Body of pancreas (tissue), 4 donors: ENCODE results near the gene CNTRL. TPM values are rescaled to one million over a fixed set of nuclear protein-coding genes. Genes with fewer than 3 reads are reported as not detected.
"Not testable (repeated sequence)": the region's sequence is repeated elsewhere in the genome, so short reads cannot be mapped to it uniquely, and the experiment has no call there.

Experiments used
- ATAC-seq: fragments of 150-250 bp; one replicate; pipeline ENCODE4 v1.9.1; 2016
- DNase-seq, 4 donors: peaks; one replicate each; pipeline ENCODE4 v3.0.0-alpha.2; 2019
- H3K27ac ChIP-seq, 4 donors: fragments of 200-600 bp; sonication (generic); 1 replicate in 3 of 4; 2 replicates in 1 of 4; pipeline versions ENCODE4 v1.5.1 to v1.6.1; 2016 to 2019; ENCODE audit warnings: mild to moderate bottlenecking in 1 of 4, mixed read lengths in 1 of 4, moderate library complexity in 1 of 4
- H3K27me3 ChIP-seq, 2 donors: fragments of 200-600 bp; sonication (generic); one replicate each; pipeline ENCODE4 v1.6.0; 2016; ENCODE audit warnings: mild to moderate bottlenecking in 1 of 2
- H3K36me3 ChIP-seq, 2 donors: fragments of 200-600 bp; sonication (generic); replicated peaks in 1 of 2; 2 replicates each; pipeline ENCODE4 v1.5.1; 2016; ENCODE audit warnings: low read depth in 2 of 2; ENCODE audit not compliant: insufficient read depth in 1 of 2
- H3K4me1 ChIP-seq: fragments of 200-600 bp; sonication (generic); one replicate; pipeline ENCODE4 v1.6.0; 2016
- H3K4me3 ChIP-seq, 2 donors: fragments of 200-600 bp; sonication (generic); 1 replicate in 1 of 2; 2 replicates in 1 of 2; pipeline ENCODE4 v1.5.1; 2016 to 2019
- H3K9me3 ChIP-seq, 3 donors: fragments of 200-600 bp; sonication (generic); 1 replicate in 2 of 3; 2 replicates in 1 of 3; pipeline ENCODE4 v1.5.1; 2016
- POLR2A ChIP-seq, 3 donors: fragments of 450-650 bp; IDR thresholded peaks; one replicate each; pipeline ENCODE4 v1.6.1; 2016; ENCODE audit warnings: antibody characterized with exemption in 3 of 3, mild to moderate bottlenecking in 2 of 3
- WGBS, 2 donors: methylation state at CpG; one replicate each; pipeline ENCODE4 v1.1.5; 2017; 5-methylcytosine and 5-hydroxymethylcytosine counted together
- intact Hi-C: fragments of 100-400 bp; cut with DNase I; formaldehyde crosslinking; loops from one replicate; pipeline ENCODE4 v1.15.1; 2023
- total RNA-seq, 2 donors: library from RNA; depleted of rRNA; stranded (reverse); fragments of >200 nt; gene quantifications; one replicate each; pipeline ENCODE4 v1.1.0, GENCODE V29; 2016
- TF ChIP-seq, protein P1 (sequence below), 7 experiments: fragments of 450-650 bp in 4 of 7; fragments of 200-600 bp in 3 of 7; sonication (generic) in 3 of 7; IDR thresholded peaks; one replicate each; pipeline ENCODE4 v1.5.1; 2016 to 2019; ENCODE audit warnings: antibody characterized with exemption in 7 of 7

Gene CNTRL
- total RNA-seq, 2 donors from 2014 or later = 16.1 to 20.8 TPM

DNA sequence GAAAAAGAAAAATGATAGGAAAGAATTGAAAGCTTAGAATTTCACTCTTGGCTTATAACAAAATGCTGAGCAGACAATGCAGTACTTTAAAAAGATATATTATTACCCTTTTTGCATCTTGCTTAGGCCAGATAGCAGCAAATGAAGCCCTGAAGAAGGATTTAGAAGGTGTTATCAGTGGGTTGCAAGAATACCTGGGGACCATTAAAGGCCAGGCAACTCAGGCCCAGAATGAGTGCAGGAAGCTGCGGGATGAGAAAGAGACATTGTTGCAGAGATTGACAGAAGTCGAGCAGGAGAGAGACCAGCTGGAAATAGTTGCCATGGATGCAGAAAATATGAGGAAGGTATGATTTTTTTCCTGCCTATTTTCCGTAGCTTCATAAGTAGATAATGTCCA lies 50.8 kb downstream of the CNTRL start:
- no peaks in the 10 kb centered on the region for H3K36me3 ChIP-seq
- intact Hi-C loops = no loop called here
- H3K4me1 ChIP-seq = peaks cover 11% of the 10 kb centered on the region
- H3K27ac ChIP-seq = no peak overlapping the region
- H3K27me3 ChIP-seq = no peaks in the 10 kb centered on the region
- ATAC-seq (no peak), DNase-seq (no peak)
- no peaks in the 10 kb centered on the region for H3K9me3 ChIP-seq
- WGBS, 2 donors = 49 to 54% methylated on average over 3 of the region's 3 CpGs
- TF ChIP-seq POLR2A (IDR thresholded peaks at IDR 0.05) = no peak
- TF ChIP-seq, protein P1, sequence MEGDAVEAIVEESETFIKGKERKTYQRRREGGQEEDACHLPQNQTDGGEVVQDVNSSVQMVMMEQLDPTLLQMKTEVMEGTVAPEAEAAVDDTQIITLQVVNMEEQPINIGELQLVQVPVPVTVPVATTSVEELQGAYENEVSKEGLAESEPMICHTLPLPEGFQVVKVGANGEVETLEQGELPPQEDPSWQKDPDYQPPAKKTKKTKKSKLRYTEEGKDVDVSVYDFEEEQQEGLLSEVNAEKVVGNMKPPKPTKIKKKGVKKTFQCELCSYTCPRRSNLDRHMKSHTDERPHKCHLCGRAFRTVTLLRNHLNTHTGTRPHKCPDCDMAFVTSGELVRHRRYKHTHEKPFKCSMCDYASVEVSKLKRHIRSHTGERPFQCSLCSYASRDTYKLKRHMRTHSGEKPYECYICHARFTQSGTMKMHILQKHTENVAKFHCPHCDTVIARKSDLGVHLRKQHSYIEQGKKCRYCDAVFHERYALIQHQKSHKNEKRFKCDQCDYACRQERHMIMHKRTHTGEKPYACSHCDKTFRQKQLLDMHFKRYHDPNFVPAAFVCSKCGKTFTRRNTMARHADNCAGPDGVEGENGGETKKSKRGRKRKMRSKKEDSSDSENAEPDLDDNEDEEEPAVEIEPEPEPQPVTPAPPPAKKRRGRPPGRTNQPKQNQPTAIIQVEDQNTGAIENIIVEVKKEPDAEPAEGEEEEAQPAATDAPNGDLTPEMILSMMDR (IDR thresholded peaks at IDR 0.05) = no peak
- H3K4me3 ChIP-seq = no peak overlapping the region

GRCh38 chr9:121129384-121129783 lies 54.6 kb downstream of the CNTRL start:
- H3K4me3 ChIP-seq, intact Hi-C loops, ATAC-seq, H3K9me3 ChIP-seq, DNase-seq, H3K4me1 ChIP-seq, H3K27me3 ChIP-seq, H3K36me3 ChIP-seq, H3K27ac ChIP-seq: not testable (repeated sequence)
- 67 to 86% methylated on average over 3 of the region's 3 CpGs for WGBS, 2 donors

GRCh38 chr9:121133104-121133816 lies 58.5 kb downstream of the CNTRL start:
- no peak for TF ChIP-seq POLR2A (IDR thresholded peaks at IDR 0.05)
- TF ChIP-seq, protein P1 (IDR thresholded peaks at IDR 0.05) = no peak
- 75 to 88% methylated on average over 18 to 19 of the region's 19 CpGs for WGBS, 2 donors
- Histone ChIP-seq H3K36me3 (no peaks in the 10 kb centered on the region), H3K4me1 (no peaks in the 10 kb centered on the region), H3K9me3 (no peaks in the 10 kb centered on the region), H3K27ac (no peak overlapping the region), H3K4me3 (no peak overlapping the region), H3K27me3 (no peaks in the 10 kb centered on the region)
- ATAC-seq (no peak), DNase-seq (peak; percentile 19 to 84 (median 71))
- intact Hi-C loops = no loop called here

DNA sequence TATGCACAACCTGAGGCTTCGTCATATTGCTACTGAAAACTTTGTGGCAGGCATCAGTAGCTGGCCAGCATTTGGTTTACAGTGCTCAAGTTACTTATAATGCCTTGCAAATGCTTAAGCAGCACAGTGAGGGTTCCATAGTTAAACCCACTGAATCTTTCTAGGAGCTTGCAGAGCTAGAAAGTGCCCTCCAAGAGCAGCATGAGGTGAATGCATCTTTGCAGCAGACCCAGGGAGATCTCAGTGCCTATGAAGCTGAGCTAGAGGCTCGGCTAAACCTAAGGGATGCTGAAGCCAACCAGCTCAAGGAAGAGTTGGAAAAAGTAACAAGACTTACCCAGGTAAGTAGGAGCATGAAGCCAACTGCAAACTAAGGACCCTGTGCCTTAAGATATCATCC lies 60.9 kb downstream of the CNTRL start:
- no peak overlapping the region for H3K4me3 ChIP-seq
- WGBS, 2 donors = 94 to 100% methylated on average over 2 of the region's 2 CpGs
- H3K36me3 ChIP-seq = no peaks in the 10 kb centered on the region
- no peak overlapping the region for H3K27ac ChIP-seq
- DNase-seq (no peak), ATAC-seq (no peak)
- no peaks in the 10 kb centered on the region for H3K4me1 ChIP-seq
- TF ChIP-seq POLR2A (IDR thresholded peaks at IDR 0.05) = no peak
- TF ChIP-seq, protein P1 (IDR thresholded peaks at IDR 0.05) = no peak
- intact Hi-C loops = no loop called here
- H3K27me3 ChIP-seq = no peaks in the 10 kb centered on the region
- no peaks in the 10 kb centered on the region for H3K9me3 ChIP-seq

DNA sequence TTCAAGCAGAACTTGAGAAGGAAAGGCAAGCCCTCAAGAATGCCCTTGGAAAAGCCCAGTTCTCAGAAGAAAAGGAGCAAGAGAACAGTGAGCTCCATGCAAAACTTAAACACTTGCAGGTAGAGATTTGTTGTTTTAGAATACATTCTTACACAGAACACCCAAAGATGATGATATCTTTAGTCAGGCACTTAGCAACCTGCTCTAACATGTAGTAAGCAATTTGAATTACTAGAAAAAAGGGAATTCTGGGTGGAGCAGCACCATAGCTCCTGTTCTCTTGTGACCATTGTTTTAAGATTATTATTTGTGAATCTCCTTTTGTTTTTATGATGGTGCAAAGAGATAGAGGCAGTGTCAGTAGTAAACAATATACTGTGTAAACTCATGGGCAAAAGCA lies 63.8 kb downstream of the CNTRL start:
- intact Hi-C loops = no loop called here
- ATAC-seq (no peak), DNase-seq (no peak)
- TF ChIP-seq POLR2A (IDR thresholded peaks at IDR 0.05) = no peak
- TF ChIP-seq, protein P1 (IDR thresholded peaks at IDR 0.05) = no peak
- Histone ChIP-seq H3K27ac (no peak overlapping the region), H3K27me3 (no peaks in the 10 kb centered on the region), H3K4me3 (no peak overlapping the region), H3K4me1 (no peaks in the 10 kb centered on the region), H3K9me3 (no peaks in the 10 kb centered on the region), H3K36me3 (peaks cover 0 to 9% of the 10 kb centered on the region in 2 donors)
